HEK293 (cell line): Measurements from ENCODE around the gene TMPRSS6.

ENCODE experiments used
- CTCF ChIA-PET: fragments of 350-600 bp; formaldehyde crosslinking; extraction: SDS; loops from one replicate; lab custom pipeline; 2021; ENCODE audit warnings: antibody characterized with exemption; lab: Yijun Ruan, JAX
- POLR2A ChIA-PET: fragments of 300-600 bp; formaldehyde crosslinking; extraction: SDS; loops from one replicate; lab custom pipeline; 2020; ENCODE audit warnings: antibody characterized with exemption, inconsistent platforms; lab: Yijun Ruan, JAX
- H3K27ac ChIP-seq: fragments of 200-500 bp; sonication (Bioruptor generic); 2 replicates; pipeline ENCODE4 v1.5.1; 2014; ENCODE audit warnings: low read depth, low read length, control low read depth, inconsistent platforms; ENCODE audit errors: extremely low read depth
- H3K36me3 ChIP-seq, 2 experiments: fragments of 200-500 bp in 1 of 2; sonication (Bioruptor generic) in 1 of 2; 1 replicate in 1 of 2; 2 replicates in 1 of 2; pipeline ENCODE4 v1.5.1; 2014 to 2017; ENCODE audit warnings: inconsistent platforms in 2 of 2, low read length in 2 of 2; ENCODE audit not compliant: control insufficient read depth in 2 of 2, insufficient read depth in 1 of 2
- H3K4me1 ChIP-seq: fragments of 200-500 bp; sonication (Bioruptor generic); 2 replicates; pipeline ENCODE4 v1.5.1; 2014; ENCODE audit warnings: mild to moderate bottlenecking, low read length, inconsistent platforms; ENCODE audit not compliant: control insufficient read depth, insufficient read depth
- H3K4me3 ChIP-seq: 2 replicates; pipeline ENCODE4 v1.5.1; 2011; ENCODE audit warnings: low read depth, mild to moderate bottlenecking, control low read depth, low read length, moderate library complexity
- H3K9me3 ChIP-seq: fragments of 200-500 bp; sonication (Bioruptor generic); 2 replicates; pipeline ENCODE4 v1.5.1; 2014; ENCODE audit warnings: low read depth, low read length, inconsistent platforms; ENCODE audit not compliant: control insufficient read depth, insufficient read depth
- OVOL3 ChIP-seq: fragments of 450-650 bp; formaldehyde crosslinking; IDR thresholded peaks from 2 replicates; pipeline ENCODE4 v1.5.1; 2016; ENCODE audit warnings: missing biosample characterization, missing genetic modification characterization
- SP3 ChIP-seq: fragments of 450-650 bp; formaldehyde crosslinking; IDR thresholded peaks from 2 replicates; pipeline ENCODE4 v1.5.1; 2016; ENCODE audit warnings: missing biosample characterization, missing genetic modification characterization
- ZNF155 ChIP-seq: fragments of 450-650 bp; formaldehyde crosslinking; IDR thresholded peaks from 2 replicates; pipeline ENCODE4 v1.5.1; 2016; ENCODE audit warnings: missing biosample characterization, missing genetic modification characterization
- ZNF19 ChIP-seq: fragments of 450-650 bp; formaldehyde crosslinking; IDR thresholded peaks from 2 replicates; pipeline ENCODE4; 2016; ENCODE audit warnings: missing biosample characterization, missing genetic modification characterization, low read depth
- ZNF202 ChIP-seq: fragments of 450-650 bp; formaldehyde crosslinking; IDR thresholded peaks from 2 replicates; pipeline ENCODE4 v1.5.1; 2016; ENCODE audit warnings: missing biosample characterization, missing genetic modification characterization, borderline replicate concordance
- ZNF221 ChIP-seq: fragments of 450-650 bp; formaldehyde crosslinking; IDR thresholded peaks from 2 replicates; pipeline ENCODE4 v1.5.1; 2017; ENCODE audit warnings: missing biosample characterization, missing genetic modification characterization, borderline replicate concordance
- ZNF23 ChIP-seq: fragments of 450-650 bp; formaldehyde crosslinking; IDR thresholded peaks from 2 replicates; pipeline ENCODE4 v1.5.1; 2016; ENCODE audit warnings: missing biosample characterization, missing genetic modification characterization, borderline replicate concordance
- ZNF239 ChIP-seq: fragments of 450-650 bp; formaldehyde crosslinking; IDR thresholded peaks from 2 replicates; pipeline ENCODE4 v1.5.1; 2016; ENCODE audit warnings: missing biosample characterization, missing genetic modification characterization
- ZNF354C ChIP-seq: fragments of 450-650 bp; formaldehyde crosslinking; IDR thresholded peaks from 2 replicates; pipeline ENCODE4 v1.5.1; 2016; ENCODE audit warnings: missing biosample characterization, missing genetic modification characterization, low read depth, borderline replicate concordance
- ZNF37A ChIP-seq: fragments of 450-650 bp; IDR thresholded peaks from 2 replicates; pipeline ENCODE4 v1.5.1; 2018; ENCODE audit warnings: missing biosample characterization, missing genetic modification characterization
- ZNF624 ChIP-seq: fragments of 450-650 bp; formaldehyde crosslinking; IDR thresholded peaks from 2 replicates; pipeline ENCODE4 v1.5.1; 2017; ENCODE audit warnings: missing biosample characterization, missing genetic modification characterization
- ZNF664 ChIP-seq: fragments of 450-650 bp; formaldehyde crosslinking; IDR thresholded peaks from 2 replicates; pipeline ENCODE4 v1.5.1; 2016; ENCODE audit warnings: missing biosample characterization, missing genetic modification characterization
- ZNF768 ChIP-seq: fragments of 450-650 bp; formaldehyde crosslinking; IDR thresholded peaks from 2 replicates; pipeline ENCODE4 v1.5.1; 2018; ENCODE audit warnings: missing biosample characterization, mild to moderate bottlenecking, missing genetic modification characterization
- ZXDB ChIP-seq: fragments of 450-650 bp; formaldehyde crosslinking; IDR thresholded peaks from 2 replicates; pipeline ENCODE4 v1.5.1; 2016; ENCODE audit warnings: missing biosample characterization, missing genetic modification characterization
- TF ChIP-seq, protein P1 (sequence below): fragments of 450-650 bp; formaldehyde crosslinking; IDR thresholded peaks from 2 replicates; pipeline ENCODE4 v1.5.1; 2016; ENCODE audit warnings: missing biosample characterization, missing genetic modification characterization
- TF ChIP-seq, protein P2 (sequence below): fragments of 450-650 bp; formaldehyde crosslinking; IDR thresholded peaks from 2 replicates; pipeline ENCODE4 v1.5.1; 2016; ENCODE audit warnings: missing biosample characterization, missing genetic modification characterization
- TF ChIP-seq, protein P3 (sequence below): fragments of 450-650 bp; formaldehyde crosslinking; IDR thresholded peaks from 2 replicates; pipeline ENCODE4 v1.5.1; 2016; ENCODE audit warnings: missing biosample characterization, missing genetic modification characterization
- TF ChIP-seq, protein P4 (sequence below): fragments of 450-650 bp; formaldehyde crosslinking; optimal IDR thresholded peaks from 2 replicates; pipeline ENCODE3; 2016; ENCODE audit warnings: missing biosample characterization, mild to moderate bottlenecking, missing genetic modification characterization
- TF ChIP-seq, protein P5 (sequence below): fragments of 450-650 bp; formaldehyde crosslinking; IDR thresholded peaks from 2 replicates; pipeline ENCODE4 v1.5.1; 2016; ENCODE audit warnings: missing biosample characterization, missing genetic modification characterization, low read depth
- TF ChIP-seq, protein P6 (sequence below): fragments of 450-650 bp; formaldehyde crosslinking; IDR thresholded peaks from 2 replicates; pipeline ENCODE4 v1.5.1; 2016; ENCODE audit warnings: missing biosample characterization, missing genetic modification characterization

TMPRSS6 gene

DNA sequence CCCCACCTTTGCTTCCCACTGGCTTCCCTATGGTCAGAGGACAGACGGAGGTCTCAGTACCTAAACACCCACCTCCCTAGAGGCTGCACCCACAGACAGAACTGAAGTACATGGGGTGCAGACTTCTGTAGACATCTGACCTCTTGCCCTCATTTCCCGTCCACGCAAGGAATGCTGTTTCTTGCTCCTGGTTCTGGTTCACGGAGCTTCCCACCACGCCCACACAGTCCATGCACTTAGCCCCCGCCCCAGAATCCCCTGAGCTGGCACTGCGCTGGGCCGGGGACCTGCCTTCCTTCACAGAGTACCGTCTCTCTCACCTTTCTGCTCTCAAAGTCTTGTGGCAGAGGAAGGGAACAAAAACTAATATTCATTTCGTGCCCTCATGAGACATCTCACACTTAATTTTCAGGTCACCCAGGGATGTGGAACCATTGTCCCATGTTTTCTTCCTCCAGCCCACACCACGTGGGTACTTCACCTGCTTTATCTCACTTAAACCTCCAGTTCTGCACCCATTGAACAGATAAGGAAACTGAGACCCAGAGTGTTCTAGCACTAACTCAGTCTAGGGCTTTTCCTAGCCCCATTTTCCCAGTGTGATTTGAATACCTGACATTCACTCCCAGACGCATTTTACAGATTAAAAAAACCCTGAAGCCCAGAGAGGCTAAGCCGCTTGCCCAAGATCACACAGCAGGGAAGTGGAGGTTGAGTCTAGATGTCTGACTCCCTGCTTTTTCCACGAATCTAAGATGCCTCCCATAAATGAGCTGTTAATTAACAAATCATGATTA is 5.7 kb downstream of the TMPRSS6 start:
- Histone ChIP-seq H3K36me3 (no peaks in the 10 kb centered on the region), H3K27ac (no peak overlapping the region), H3K9me3 (no peaks in the 10 kb centered on the region), H3K4me1 (no peaks in the 10 kb centered on the region; the same call in 1 of the 2 replicates), H3K4me3 (no peak overlapping the region)
- ChIA-PET POLR2A (no interaction called here), CTCF (interaction anchor here (0.7 to 1.0 kb wide), 3 partner anchors 9 to 26 kb away, joined by 3 to 4 read pairs (median 3); no protein-coding TSS in a partner anchor)
- TF ChIP-seq ZNF768 (tag by site-specific recombination) (peak; percentile 75; the same call in 1 of the 2 replicates), ZNF664 (tag by site-specific recombination) (peak; percentile 93)
- TF ChIP-seq, protein P1, sequence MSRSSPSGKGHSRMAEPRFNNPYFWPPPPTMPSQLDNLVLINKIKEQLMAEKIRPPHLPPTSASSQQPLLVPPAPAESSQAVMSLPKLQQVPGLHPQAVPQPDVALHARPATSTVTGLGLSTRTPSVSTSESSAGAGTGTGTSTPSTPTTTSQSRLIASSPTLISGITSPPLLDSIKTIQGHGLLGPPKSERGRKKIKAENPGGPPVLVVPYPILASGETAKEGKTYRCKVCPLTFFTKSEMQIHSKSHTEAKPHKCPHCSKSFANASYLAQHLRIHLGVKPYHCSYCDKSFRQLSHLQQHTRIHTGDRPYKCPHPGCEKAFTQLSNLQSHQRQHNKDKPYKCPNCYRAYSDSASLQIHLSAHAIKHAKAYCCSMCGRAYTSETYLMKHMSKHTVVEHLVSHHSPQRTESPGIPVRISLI (tag by site-specific recombination) = no peak

DNA sequence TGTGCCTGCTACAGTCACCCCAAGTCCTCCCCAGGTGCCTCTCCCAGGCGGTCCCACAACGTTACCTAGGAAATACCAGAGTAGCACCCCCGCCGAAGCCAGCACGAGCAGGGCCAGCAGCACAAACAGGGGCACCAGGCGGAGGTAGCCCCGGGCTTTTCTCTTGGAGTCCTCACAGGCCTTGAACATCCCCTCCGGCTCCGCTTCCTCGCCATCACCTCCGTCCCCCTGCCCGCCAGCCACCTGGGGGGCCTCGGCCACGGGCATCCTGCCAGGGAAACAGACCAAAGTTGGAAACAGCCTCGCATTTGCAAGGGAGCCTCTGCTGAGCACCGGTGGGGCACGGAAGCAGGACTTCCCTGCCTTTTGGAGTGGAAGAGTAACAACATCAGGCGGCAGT is 6.4 kb downstream of the TMPRSS6 start:
- Histone ChIP-seq H3K9me3 (no peaks in the 10 kb centered on the region), H3K36me3 (no peaks in the 10 kb centered on the region), H3K4me1 (no peaks in the 10 kb centered on the region; the same call in 1 of the 2 replicates)
- TF ChIP-seq, protein P2, sequence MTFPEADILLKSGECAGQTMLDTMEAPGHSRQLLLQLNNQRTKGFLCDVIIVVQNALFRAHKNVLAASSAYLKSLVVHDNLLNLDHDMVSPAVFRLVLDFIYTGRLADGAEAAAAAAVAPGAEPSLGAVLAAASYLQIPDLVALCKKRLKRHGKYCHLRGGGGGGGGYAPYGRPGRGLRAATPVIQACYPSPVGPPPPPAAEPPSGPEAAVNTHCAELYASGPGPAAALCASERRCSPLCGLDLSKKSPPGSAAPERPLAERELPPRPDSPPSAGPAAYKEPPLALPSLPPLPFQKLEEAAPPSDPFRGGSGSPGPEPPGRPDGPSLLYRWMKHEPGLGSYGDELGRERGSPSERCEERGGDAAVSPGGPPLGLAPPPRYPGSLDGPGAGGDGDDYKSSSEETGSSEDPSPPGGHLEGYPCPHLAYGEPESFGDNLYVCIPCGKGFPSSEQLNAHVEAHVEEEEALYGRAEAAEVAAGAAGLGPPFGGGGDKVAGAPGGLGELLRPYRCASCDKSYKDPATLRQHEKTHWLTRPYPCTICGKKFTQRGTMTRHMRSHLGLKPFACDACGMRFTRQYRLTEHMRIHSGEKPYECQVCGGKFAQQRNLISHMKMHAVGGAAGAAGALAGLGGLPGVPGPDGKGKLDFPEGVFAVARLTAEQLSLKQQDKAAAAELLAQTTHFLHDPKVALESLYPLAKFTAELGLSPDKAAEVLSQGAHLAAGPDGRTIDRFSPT = no peak
- no peak for TF ChIP-seq ZNF202
- no peak for TF ChIP-seq ZNF354C (tag by site-specific recombination)
- TF ChIP-seq, protein P3, sequence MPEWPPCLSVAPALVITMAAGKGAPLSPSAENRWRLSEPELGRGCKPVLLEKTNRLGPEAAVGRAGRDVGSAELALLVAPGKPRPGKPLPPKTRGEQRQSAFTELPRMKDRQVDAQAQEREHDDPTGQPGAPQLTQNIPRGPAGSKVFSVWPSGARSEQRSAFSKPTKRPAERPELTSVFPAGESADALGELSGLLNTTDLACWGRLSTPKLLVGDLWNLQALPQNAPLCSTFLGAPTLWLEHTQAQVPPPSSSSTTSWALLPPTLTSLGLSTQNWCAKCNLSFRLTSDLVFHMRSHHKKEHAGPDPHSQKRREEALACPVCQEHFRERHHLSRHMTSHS = no peak
- TF ChIP-seq, protein P4, sequence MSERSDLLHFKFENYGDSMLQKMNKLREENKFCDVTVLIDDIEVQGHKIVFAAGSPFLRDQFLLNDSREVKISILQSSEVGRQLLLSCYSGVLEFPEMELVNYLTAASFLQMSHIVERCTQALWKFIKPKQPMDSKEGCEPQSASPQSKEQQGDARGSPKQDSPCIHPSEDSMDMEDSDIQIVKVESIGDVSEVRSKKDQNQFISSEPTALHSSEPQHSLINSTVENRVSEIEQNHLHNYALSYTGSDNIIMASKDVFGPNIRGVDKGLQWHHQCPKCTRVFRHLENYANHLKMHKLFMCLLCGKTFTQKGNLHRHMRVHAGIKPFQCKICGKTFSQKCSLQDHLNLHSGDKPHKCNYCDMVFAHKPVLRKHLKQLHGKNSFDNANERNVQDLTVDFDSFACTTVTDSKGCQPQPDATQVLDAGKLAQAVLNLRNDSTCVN (tag by site-specific recombination) = no peak
- TF ChIP-seq, protein P5, sequence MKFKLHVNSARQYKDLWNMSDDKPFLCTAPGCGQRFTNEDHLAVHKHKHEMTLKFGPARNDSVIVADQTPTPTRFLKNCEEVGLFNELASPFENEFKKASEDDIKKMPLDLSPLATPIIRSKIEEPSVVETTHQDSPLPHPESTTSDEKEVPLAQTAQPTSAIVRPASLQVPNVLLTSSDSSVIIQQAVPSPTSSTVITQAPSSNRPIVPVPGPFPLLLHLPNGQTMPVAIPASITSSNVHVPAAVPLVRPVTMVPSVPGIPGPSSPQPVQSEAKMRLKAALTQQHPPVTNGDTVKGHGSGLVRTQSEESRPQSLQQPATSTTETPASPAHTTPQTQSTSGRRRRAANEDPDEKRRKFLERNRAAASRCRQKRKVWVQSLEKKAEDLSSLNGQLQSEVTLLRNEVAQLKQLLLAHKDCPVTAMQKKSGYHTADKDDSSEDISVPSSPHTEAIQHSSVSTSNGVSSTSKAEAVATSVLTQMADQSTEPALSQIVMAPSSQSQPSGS (tag by site-specific recombination) = no peak
- TF ChIP-seq, protein P6, sequence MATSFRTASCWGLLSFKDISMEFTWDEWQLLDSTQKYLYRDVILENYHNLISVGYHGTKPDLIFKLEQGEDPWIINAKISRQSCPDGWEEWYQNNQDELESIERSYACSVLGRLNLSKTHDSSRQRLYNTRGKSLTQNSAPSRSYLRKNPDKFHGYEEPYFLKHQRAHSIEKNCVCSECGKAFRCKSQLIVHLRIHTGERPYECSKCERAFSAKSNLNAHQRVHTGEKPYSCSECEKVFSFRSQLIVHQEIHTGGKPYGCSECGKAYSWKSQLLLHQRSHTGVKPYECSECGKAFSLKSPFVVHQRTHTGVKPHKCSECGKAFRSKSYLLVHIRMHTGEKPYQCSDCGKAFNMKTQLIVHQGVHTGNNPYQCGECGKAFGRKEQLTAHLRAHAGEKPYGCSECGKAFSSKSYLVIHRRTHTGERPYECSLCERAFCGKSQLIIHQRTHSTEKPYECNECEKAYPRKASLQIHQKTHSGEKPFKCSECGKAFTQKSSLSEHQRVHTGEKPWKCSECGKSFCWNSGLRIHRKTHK = no peak
- no peak for TF ChIP-seq ZNF19 (tag by site-specific recombination)
- TF ChIP-seq ZNF239 (tag by site-specific recombination) = no peak
- TF ChIP-seq OVOL3 (tag by site-specific recombination) = no peak
- no peak for TF ChIP-seq ZNF221 (tag by site-specific recombination)
- TF ChIP-seq ZNF155 (tag by site-specific recombination) = no peak
- TF ChIP-seq ZXDB (tag by site-specific recombination) = no peak
- TF ChIP-seq SP3 (tag by site-specific recombination) = no peak
- no peak for TF ChIP-seq ZNF37A
- no peak for TF ChIP-seq ZNF624 (tag by site-specific recombination)
- no peak for TF ChIP-seq ZNF23
- TF ChIP-seq, all 188 proteins: peak for 0
- POLR2A ChIA-PET = no interaction called here
- CTCF ChIA-PET = no interaction called here
- no peak overlapping the region for H3K4me3 ChIP-seq
- H3K27ac ChIP-seq = no peak overlapping the region
